Smooth muscle cell of the umbilical artery (primary cell): Measurements from ENCODE around the gene ADAM23. TPM values are rescaled to one million over a fixed set of nuclear protein-coding genes. Genes with fewer than 3 reads are reported as not detected.

Experiments used
- total RNA-seq: library from RNA; depleted of rRNA; stranded (reverse); fragments of >200 nt; gene quantifications from 2 replicates; pipeline ENCODE4 v1.2.3, GENCODE V29; 2014

ADAM23 gene, protein sequence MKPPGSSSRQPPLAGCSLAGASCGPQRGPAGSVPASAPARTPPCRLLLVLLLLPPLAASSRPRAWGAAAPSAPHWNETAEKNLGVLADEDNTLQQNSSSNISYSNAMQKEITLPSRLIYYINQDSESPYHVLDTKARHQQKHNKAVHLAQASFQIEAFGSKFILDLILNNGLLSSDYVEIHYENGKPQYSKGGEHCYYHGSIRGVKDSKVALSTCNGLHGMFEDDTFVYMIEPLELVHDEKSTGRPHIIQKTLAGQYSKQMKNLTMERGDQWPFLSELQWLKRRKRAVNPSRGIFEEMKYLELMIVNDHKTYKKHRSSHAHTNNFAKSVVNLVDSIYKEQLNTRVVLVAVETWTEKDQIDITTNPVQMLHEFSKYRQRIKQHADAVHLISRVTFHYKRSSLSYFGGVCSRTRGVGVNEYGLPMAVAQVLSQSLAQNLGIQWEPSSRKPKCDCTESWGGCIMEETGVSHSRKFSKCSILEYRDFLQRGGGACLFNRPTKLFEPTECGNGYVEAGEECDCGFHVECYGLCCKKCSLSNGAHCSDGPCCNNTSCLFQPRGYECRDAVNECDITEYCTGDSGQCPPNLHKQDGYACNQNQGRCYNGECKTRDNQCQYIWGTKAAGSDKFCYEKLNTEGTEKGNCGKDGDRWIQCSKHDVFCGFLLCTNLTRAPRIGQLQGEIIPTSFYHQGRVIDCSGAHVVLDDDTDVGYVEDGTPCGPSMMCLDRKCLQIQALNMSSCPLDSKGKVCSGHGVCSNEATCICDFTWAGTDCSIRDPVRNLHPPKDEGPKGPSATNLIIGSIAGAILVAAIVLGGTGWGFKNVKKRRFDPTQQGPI
- 38.0 and 49.3 TPM in 2 replicates for total RNA-seq

DNA sequence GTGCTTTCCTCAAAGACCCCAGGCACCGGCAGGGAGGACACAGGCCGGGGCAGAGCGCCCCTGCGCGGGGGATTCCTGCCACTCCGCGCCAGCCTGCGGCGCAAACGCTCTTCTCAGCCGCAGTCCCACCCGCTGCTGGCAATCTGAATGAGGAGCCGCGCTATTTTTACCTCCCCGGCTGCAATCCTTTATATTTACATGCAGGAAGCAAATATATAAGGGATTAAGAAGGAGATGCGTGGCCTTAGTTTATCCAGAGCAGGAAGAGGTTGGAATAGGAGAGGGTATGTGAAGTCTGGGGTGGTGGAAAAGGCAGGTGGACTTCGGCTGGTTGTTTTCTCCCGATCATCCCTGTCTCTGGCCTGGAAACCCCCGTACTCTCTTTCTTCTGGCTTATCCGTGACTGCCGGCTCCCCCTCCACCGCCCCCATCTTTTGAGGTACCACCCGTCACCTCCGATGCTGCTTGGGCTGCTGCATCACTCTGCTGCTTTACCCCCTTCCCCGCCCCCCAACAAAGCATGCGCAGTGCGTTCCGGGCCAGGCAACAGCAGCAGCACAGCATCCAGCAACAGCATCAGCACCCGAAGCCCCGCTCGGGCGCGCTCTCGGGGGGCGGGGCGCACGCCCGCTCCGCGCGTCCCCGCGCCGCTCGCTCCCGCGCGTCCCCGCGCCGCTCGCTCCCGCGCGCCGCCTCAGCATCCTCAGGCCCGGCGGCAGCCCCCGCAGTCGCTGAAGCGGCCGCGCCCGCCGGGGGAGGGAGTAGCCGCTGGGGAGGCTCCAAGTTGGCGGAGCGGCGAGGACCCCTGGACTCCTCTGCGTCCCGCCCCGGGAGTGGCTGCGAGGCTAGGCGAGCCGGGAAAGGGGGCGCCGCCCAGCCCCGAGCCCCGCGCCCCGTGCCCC is at the start of gene ADAM23:
TSS of gene ADAM23 (plus strand) at position 700 of the 902 bp plus-strand sequence. CDS start 335 bp downstream, outside the sequence.

DNA sequence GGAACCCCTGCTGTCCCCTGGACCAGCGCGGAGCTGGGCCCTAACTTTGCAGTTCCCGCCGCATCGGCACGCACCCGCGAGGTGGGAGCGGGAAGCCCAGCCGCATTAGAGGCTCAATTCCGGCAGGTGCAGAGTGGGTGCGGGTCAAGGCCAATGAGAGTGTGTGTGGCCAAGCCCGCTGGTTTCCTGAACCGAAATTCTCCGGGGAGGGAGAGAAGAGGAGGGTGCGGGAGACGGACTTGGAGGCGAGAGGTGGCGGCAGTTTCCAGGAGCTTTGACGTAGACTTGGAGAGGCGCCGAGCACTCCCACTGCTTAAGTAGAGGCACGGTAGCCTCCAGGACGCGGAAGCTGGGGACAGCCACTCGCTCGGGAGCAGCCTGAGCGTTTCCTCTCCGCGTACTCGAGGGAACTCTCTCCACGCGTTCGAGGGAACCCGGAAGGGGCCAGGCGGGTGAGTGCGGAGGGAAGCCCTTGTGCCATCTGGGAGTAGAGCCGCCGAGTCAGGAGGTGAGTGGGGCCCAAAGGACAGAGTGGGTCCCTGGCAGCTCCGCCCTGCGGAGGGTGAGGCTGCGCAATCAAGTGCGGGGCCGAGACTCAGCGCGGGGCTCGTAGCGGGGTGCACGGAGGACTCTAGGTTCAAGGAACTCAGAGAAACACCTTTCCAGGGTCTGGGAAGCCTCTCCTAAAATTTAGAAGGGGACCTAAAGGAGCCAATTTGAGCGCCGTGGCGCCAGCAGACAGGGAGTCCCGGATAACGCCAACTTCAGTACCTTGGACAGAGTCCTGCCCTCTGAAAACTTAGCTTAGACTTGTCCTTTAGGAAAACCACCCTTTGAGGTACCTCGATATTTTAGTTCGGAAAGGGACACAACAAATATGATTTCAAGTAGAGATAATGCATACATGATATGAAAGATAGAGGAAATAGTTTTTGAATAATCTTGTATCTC is 199.0 kb downstream of the ADAM23 start, which contains the start of gene FAM237A:
TSS of gene FAM237A (plus strand) at position 413 of the 951 bp plus-strand sequence. CDS start 1,750 bp downstream, outside the sequence.

Other genes starting within 250 kb of the ADAM23 start
- gene ZDBF2, start 168.9 kb upstream of the ADAM23 start, total RNA-seq: 18.9 and 22.6 TPM in 2 replicates
- gene FAM237A, start 199.0 kb downstream of the ADAM23 start, total RNA-seq: not detected in 2 replicates